Memory B cell (primary cell): ENCODE measurements around the gene FUT2.
A peak's percentile ranks its signal among the peaks of the same experiment; 100 is the strongest.

Source experiments
- ATAC-seq: fragments of 150-1000 bp; cut with Tn5 transposase; 2 replicates; pipeline ENCODE4 v1.10.0; 2021; ENCODE audit warnings: low read depth, mild to moderate bottlenecking, moderate library complexity
- DNase-seq, 2 donors: peaks; one replicate each; pipeline ENCODE4 v3.0.0; 2022; ENCODE audit warnings: low spot score in 2 of 2
- H3K27ac Mint-ChIP-seq: one replicate; pipeline ENCODE4 v1.8.0; 2022; ENCODE audit warnings: mild to moderate bottlenecking, moderate library complexity, mixed read lengths
- H3K27me3 Mint-ChIP-seq: one replicate; pipeline ENCODE4 v1.8.0; 2022; ENCODE audit warnings: mixed read lengths
- H3K36me3 Mint-ChIP-seq: one replicate; pipeline ENCODE4 v1.8.0; 2022; ENCODE audit warnings: mild to moderate bottlenecking, mixed read lengths
- H3K4me1 Mint-ChIP-seq: one replicate; pipeline ENCODE4 v1.8.0; 2022; ENCODE audit warnings: mixed read lengths
- H3K4me3 Mint-ChIP-seq: one replicate; pipeline ENCODE4 v1.8.0; 2022; ENCODE audit warnings: mild to moderate bottlenecking, moderate library complexity, mixed read lengths
- H3K9me3 Mint-ChIP-seq: one replicate; pipeline ENCODE4 v1.8.0; 2022; ENCODE audit warnings: mixed read lengths

The FUT2 gene

DNA sequence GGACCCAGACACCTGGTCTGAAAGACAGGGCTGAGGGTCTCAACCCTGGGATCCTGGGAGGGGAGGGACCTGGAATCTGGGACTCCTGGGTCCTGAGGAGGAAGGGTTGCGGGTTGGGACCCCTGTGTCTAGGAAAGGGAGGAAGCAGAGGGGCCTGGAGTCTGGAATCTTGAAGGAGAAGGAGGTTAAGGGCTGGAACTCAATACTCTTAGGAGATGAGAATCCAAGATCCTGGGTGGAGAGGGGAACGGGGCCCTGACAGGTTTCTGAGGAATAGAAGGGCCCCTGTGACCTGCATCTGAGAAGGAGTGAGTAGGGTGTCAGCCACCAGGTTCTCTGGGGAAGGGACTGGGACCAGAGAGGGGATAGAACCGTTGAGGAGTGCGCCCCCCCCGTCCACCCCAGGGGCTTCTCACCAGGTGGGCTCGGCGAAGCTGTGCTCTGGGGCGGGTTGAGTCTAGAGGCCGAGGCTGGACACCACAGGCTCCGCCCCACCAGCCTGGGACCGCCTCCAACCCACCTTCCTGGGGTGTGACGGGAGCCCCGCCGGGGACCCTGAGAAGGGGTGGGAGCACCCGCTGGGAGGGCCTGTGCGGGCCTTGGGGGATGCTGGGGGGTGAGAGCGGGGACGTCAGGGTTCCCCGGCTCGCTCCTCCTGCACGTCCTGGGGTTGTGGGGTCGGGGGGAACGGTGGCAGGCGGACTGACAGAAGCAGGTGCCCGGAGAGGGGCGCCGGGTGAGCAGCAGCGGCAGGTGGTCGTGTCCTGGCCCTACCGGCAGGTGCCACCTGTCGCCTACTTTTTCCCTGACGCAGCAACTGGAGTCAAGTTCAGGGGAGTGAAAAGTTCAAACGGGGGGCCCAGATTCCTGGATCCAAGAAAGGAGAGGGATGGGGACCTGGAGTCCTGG, 23.7 kb downstream of the FUT2 start, which contains the start of gene MAMSTR:
MAMSTR (minus strand) TSS at position 463 of the 909 bp plus-strand sequence. CDS start 694 bp downstream, outside the sequence.
- Mint-ChIP-seq H3K9me3 (no peaks in the 10 kb centered on the region), H3K27me3 (no peaks in the 10 kb centered on the region), H3K4me1 (peaks cover 12% of the 10 kb centered on the region), H3K4me3 (peak within 1 kb of the TSS; percentile 97), H3K27ac (peak within 1 kb of the TSS; percentile 96), H3K36me3 (no peaks in the 10 kb centered on the region)
- ATAC-seq: no peak
- no peak for DNase-seq

DNA sequence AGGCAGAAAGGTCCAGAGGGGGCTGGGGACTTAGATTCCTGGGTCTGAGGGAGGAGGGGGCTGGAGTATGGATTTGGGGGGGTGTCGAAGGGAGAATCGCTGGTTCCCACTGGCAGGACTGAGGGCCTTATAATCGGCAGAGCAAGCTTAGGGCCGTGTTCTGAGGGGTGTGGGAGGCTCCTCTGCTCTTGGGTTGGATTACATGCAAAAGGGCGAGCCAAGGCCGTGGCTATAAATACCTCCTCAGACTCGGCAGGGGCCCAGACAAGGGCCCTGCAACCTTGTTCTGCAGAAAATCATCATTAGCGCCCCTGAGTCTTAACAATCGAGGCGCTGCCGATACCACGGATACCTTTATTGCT, 24.5 kb downstream of the FUT2 start:
- no peak for DNase-seq
- Mint-ChIP-seq H3K4me3 (peak overlapping the region; percentile 97), H3K27ac (peak overlapping the region; percentile 96), H3K9me3 (peaks cover 5% of the 10 kb centered on the region), H3K36me3 (peaks cover 5% of the 10 kb centered on the region), H3K4me1 (peaks cover 13% of the 10 kb centered on the region), H3K27me3 (no peaks in the 10 kb centered on the region)
- peak; percentile 4 for ATAC-seq

DNA sequence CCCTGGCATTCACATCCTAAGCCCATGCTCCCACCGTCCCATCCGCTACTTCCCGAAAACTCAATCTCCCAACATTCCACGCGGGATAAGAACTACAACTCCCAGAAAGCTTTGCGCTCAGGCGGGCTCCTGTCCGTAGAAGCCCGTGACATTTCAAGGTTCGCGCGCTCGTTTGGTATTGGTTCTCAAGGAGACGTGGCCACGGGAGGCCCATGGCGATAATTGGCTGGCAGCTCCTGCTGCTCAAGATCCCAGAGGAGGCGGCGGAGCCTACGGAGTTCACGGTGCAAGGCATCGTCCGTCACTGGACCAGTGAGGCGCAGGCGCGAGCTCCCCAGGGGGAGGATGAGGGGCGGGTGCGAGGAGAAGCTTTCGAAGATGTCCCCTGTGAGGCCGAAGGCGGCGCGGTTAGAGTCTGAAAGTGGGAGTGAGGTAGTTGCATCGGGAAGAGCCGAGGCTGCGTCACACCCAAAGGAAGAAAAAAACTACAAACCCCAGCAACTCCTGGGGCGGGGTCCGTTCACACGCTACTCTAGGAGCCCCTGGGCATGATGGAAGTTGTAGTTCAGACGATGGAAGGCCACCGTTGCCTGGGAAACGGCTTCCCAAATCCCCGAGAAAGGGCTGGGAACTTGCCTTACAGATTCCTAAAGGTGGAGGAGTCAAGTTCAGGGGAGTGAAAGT, 25.0 kb downstream of the FUT2 start:
- DNase-seq (peak; percentile 77 to 81), ATAC-seq (peak; percentile 81)
- peaks cover 6% of the 10 kb centered on the region for H3K36me3 Mint-ChIP-seq
- H3K4me1 Mint-ChIP-seq: peaks cover 12% of the 10 kb centered on the region
- peak overlapping the region; percentile 97 for H3K4me3 Mint-ChIP-seq
- peak overlapping the region; percentile 96 for H3K27ac Mint-ChIP-seq
- H3K9me3 Mint-ChIP-seq: peaks cover 7% of the 10 kb centered on the region
- H3K27me3 Mint-ChIP-seq: no peaks in the 10 kb centered on the region

DNA sequence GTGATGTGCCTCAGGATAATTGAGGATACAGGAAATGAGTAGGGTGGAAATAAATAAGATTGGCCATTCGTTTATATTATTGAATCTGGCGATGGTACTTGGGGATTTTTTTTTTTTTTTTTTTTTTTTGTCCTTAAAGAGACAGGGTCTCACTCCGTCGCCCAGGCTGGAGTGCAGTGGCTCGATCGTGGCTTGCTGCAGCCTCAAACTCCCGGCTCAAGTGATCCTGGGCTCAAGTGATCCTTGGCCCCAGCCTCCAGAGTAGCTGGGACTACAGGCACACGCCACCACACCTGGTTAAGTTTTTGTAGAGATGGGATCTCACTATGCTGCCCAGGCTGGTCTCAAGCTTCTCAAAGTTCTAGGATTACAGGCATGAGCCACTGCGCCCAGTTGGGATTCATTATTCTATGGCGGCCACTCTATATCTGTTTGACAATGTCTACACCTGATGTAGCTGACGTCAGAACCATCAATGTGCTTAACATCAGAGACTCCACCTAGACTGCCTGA, 26.5 kb downstream of the FUT2 start:
- ATAC-seq (no peak), DNase-seq (no peak)
- H3K27me3 Mint-ChIP-seq: no peaks in the 10 kb centered on the region
- H3K36me3 Mint-ChIP-seq: peaks cover 11% of the 10 kb centered on the region
- H3K9me3 Mint-ChIP-seq: peaks cover 12% of the 10 kb centered on the region
- peaks cover 18% of the 10 kb centered on the region for H3K4me1 Mint-ChIP-seq
- H3K4me3 Mint-ChIP-seq: no peak overlapping the region
- H3K27ac Mint-ChIP-seq: no peak overlapping the region

DNA sequence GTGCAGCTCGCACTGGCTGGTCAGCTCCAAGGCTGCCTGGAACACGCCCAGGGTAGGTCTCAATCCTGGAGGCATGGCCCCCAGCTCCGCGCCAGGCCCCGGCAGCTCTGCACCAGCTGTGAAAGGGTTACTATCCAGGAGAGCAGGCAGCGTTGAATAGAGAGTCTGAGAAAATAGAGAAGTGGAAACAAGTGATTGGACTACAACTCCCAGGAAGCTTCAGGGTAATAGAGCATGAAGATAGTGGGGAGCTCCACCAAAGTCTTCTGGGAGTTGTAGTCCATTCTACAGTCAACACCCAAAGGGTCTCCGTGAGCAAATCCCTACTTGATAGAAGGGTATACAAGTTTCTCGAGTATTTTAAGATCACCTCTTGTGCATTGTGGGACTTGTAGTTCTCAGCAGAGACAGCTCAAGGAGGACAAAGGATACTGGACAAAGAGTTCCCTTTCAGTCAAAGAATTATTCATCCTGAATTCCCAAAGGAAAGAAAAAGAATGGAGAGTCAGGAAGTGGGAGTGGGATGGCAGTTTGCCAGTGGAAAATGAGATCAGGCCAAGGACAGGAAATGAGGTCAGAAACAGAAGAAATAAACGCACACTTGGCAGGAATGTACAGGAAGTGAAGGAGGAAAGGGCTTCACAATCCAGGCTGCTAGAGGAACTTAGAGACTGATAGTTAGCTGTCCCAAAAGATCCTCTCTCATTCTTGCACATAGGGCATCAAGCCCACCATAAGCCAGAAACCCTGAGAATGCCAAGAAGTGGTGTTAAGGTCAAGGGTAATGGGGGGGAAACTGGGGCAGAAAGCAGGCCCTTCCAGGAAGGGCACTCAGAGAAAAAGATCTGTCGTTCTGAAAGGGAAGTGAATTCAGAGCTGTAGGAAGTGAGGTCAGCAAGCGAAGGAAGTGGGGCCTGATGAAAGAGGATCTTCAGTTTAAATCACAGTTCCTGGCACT, 29.3 kb downstream of the FUT2 start:
- no peaks in the 10 kb centered on the region for H3K27me3 Mint-ChIP-seq
- H3K27ac Mint-ChIP-seq: peak overlapping the region; percentile 75
- DNase-seq (peak in 1 of 2 donors; percentile 66), ATAC-seq (peak; percentile 53)
- peaks cover 12% of the 10 kb centered on the region for H3K9me3 Mint-ChIP-seq
- H3K36me3 Mint-ChIP-seq: peaks cover 13% of the 10 kb centered on the region
- peaks cover 18% of the 10 kb centered on the region for H3K4me1 Mint-ChIP-seq
- H3K4me3 Mint-ChIP-seq: peak overlapping the region; percentile 43

DNA sequence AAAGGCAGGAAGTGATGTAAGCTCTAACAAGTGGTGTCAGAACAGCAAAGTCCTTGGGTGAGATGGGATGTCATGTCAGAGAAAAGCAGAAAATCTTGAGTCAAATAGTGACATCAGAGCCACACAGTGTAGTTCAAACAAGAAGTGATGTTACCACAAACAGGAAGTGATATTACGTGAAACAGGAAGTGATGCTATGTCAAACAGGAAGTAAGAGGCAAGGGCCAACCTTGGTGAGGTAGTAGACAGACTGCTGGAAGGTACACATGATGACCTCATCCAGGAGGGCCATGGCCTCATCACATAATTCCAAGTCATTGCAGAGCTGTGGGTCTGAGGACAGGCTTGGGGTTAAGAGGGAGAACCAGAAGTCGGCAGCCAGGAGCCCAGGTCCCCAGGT, 30.8 kb downstream of the FUT2 start:
- H3K27ac Mint-ChIP-seq: peak overlapping the region; percentile 71
- ATAC-seq (peak; percentile 82), DNase-seq (peak in 1 of 2 donors; percentile 44)
- peaks cover 12% of the 10 kb centered on the region for H3K9me3 Mint-ChIP-seq
- H3K27me3 Mint-ChIP-seq: no peaks in the 10 kb centered on the region
- peaks cover 14% of the 10 kb centered on the region for H3K4me1 Mint-ChIP-seq
- H3K36me3 Mint-ChIP-seq: peaks cover 13% of the 10 kb centered on the region
- no peak overlapping the region for H3K4me3 Mint-ChIP-seq

DNA sequence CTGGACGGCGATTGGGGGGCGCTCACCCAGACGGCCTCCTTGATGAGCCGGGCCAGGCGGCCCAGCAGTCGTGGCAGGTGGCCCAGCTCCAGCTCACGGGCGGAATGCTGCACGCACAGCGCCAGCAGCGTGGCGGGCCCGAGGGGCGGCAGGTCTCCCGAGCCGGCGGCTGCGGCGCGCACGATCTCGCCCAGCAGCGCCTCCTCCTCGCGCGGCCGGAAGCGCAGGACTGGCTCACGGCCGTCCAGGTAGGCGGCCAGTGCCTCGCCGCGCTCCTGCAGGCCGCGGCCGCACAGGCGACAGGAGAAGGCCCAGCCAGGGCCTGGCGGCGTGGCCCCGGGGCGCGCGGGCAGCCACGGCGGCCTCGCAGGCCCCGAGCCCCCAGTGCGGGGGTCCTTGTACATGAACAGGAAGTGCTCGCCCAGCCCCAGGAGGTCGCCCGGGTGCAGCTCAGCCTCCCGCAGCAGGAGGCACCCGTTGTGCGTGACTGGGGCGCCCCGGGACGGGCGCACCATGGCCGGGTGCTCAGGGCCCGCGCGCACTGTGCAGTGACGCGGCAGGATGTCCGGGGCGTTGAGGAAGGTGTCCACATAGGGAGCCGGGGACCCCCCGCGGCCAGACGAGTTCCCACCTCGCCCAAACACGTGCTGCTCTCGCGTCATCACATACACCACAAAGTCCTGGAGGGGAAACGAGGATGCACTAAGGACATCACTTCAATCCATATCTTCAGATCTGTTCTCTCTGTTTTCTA, 33.3 kb downstream of the FUT2 start:
- no peak for DNase-seq
- Mint-ChIP-seq H3K4me3 (no peak overlapping the region), H3K9me3 (peaks cover 12% of the 10 kb centered on the region), H3K4me1 (peaks cover 14% of the 10 kb centered on the region), H3K27ac (no peak overlapping the region), H3K27me3 (no peaks in the 10 kb centered on the region), H3K36me3 (peaks cover 13% of the 10 kb centered on the region)
- ATAC-seq: no peak

DNA sequence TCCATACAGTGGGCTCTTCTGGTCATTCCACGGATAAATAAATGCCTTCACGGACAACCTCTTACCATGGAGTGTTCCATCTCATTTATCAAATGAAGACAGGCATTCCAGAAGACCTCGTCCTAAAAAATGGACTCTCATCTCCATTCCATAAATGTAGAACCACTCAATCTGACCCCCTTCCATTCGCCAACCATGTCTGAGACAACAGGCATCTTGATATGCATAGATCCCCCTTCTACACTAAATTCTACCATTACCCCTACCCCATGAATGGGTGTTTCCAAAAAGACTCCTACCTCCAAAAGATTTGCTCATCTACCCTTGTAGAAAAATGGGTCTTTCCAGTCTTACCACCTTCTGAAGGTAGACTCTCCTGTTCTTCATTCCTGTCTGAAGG, 35.7 kb downstream of the FUT2 start:
- Mint-ChIP-seq H3K27me3 (no peaks in the 10 kb centered on the region), H3K4me1 (peaks cover 3% of the 10 kb centered on the region), H3K27ac (no peak overlapping the region), H3K4me3 (no peak overlapping the region), H3K36me3 (peaks cover 5% of the 10 kb centered on the region), H3K9me3 (peaks cover 4% of the 10 kb centered on the region)
- ATAC-seq (no peak), DNase-seq (no peak)

DNA sequence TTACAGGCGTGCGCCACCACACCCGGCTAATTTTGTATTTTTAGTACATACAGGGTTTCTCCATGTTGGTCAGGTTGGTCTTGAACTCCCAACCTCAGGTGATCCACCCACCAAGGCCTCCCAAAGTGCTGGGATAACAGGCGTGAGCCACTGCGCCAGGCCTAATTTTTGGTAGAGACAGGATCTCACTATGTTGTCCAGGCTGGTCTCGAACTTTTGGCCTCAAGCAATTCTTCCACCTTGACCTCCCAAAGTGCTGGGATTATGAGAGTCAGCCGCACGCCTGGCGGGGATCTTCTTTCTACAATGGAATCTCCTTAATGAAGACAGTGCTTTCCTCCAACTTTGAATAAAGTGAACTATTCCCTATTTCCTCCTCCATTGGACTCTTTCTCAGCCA, 38.9 kb downstream of the FUT2 start:
- peaks cover 3% of the 10 kb centered on the region for H3K4me1 Mint-ChIP-seq
- H3K27ac Mint-ChIP-seq: no peak overlapping the region
- H3K4me3 Mint-ChIP-seq: no peak overlapping the region
- ATAC-seq (no peak), DNase-seq (no peak)
- peaks cover 1% of the 10 kb centered on the region for H3K9me3 Mint-ChIP-seq
- no peaks in the 10 kb centered on the region for H3K36me3 Mint-ChIP-seq
- H3K27me3 Mint-ChIP-seq: no peaks in the 10 kb centered on the region

DNA sequence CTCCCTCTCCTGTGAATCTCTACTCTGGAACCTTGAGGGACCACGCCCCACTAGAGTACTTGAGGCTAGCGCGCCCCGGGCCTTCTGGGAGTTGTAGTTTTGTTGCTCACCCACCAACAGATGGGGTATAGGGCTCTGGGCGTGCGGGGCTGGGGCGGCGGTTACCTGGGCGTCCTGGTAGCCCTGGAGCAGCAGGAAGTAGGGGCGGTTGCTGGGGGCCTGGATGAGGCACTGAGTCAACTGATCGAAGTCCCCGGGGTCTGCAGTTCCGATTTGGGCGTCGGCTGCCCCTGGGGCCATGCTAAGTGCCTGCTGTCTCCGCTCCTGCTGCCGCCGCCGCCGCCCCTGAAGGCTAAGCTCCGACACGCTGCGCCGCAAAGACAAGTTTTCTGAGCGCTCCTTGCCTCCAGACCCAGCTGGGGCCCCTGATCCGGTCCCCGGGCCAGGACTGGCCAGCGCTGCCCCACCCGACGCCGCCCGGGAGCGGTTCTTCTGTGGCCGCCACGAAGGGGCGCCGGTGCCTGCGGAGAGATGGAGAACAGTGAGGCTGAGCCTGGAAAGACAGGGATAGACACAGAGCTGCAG, 39.4 kb downstream of the FUT2 start:
- Mint-ChIP-seq H3K27ac (no peak overlapping the region), H3K36me3 (no peaks in the 10 kb centered on the region), H3K4me3 (no peak overlapping the region), H3K4me1 (peaks cover 6% of the 10 kb centered on the region), H3K27me3 (no peaks in the 10 kb centered on the region), H3K9me3 (peaks cover 1% of the 10 kb centered on the region)
- DNase-seq (no peak), ATAC-seq (no peak)

DNA sequence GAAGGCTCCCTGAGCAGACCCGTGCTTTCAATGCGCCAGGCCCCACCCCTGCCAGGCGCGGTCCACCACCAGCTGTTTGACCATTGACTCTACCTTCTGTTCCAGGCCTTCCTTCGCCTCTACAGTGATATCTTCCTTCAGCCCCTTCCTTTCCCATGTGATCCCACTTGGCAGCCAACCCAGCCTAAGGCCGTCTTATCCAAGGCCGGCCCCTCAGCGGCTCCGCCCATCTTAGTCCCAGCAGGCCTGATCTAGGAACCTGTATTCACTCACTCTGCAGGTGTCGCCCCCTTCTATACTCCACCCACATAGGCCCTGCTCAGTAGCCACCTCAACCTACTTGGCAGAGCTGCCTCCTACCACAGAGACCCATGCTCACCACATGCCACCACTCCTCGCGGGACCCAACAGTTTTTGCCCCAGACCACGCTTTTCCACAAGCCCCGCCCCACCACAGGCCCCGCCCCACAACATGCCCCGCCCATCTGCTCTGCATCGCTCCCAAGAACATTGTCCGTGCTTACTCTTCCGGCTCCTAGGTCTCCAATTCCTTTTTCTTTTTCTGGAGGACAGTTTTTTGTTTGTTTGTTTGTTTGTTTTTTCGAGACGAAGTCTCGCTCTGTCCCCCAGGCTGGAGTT, 41.7 kb downstream of the FUT2 start:
- Mint-ChIP-seq H3K36me3 (no peaks in the 10 kb centered on the region), H3K27ac (no peak overlapping the region)
- ATAC-seq: no peak

More for the DNA sequence above, 41.7 kb downstream of the FUT2 start:
- peaks cover 10% of the 10 kb centered on the region for H3K4me1 Mint-ChIP-seq
- no peaks in the 10 kb centered on the region for H3K27me3 Mint-ChIP-seq
- peaks cover 1% of the 10 kb centered on the region for H3K9me3 Mint-ChIP-seq
- H3K4me3 Mint-ChIP-seq: no peak overlapping the region
- DNase-seq: no peak
